ENCODE results near the gene MRPS11.
"Not testable (repeated sequence)": the region's sequence is repeated elsewhere in the genome, so short reads cannot be mapped to it uniquely, and the experiment has no call there.

Gene MRPS11

DNA sequence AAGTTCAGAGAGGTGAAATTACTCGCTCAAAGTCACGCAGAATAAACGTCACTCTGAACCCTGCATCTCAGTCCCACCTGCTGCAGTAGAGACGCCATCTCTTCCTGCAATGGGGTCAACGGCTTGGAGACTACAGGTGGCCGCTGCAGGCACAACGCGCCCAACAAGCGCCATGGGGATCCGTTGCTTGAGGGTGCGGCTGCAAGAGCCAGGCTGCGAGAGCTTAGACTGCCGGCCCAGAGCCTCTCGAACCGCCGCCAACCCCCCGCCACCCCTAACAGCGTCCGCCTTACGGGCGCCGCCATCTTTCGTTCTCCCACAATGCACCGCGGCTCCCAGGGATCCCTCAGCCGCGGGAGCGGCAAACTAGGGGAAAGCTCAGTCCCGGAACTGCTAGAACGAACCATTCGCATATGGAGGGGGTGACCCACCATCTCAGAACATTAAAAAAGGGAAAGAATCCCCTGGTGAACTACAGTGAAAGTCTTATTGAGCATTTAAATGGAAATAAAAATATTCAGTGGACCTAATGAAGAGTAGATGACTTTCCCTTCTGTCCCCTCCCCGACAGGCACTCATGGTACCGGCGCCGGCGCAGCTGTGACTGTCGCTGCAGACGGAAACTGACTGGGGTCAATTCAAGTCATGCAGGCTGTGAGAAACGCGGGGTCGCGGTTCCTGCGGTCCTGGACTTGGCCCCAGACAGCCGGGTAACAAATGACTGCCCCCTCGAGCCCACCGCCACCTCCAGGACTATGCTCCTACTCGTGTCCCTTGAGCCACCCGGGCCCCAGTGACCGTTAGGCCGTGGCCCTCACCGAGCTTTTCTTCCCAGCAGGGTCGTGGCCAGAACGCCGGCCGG, at the start of gene MRPS11, which contains the start of gene MRPL46:
Gene MRPS11, plus strand, starts transcription at position 636 of the 862 bp plus-strand sequence. Its CDS starts 10 bp downstream, at position 646.
Gene MRPL46, minus strand, starts transcription at position 316 of the 862 bp plus-strand sequence. Its CDS starts 11 bp downstream, at position 305.
- H3K9ac ChIP-seq (ENCODE audit: low read depth, low read length): peak within 1 kb of the TSS; percentile 74
- H3K4me1 ChIP-seq (ENCODE audit: insufficient read depth, low read length): no peaks in the 10 kb centered on the region
- no peaks in the 10 kb centered on the region for H3K9me3 ChIP-seq (ENCODE audit: control insufficient read depth, insufficient read depth, low read length)
- H3K36me3 ChIP-seq (ENCODE audit: insufficient read depth, low read length): peaks cover 21% of the 10 kb centered on the region

DNA sequence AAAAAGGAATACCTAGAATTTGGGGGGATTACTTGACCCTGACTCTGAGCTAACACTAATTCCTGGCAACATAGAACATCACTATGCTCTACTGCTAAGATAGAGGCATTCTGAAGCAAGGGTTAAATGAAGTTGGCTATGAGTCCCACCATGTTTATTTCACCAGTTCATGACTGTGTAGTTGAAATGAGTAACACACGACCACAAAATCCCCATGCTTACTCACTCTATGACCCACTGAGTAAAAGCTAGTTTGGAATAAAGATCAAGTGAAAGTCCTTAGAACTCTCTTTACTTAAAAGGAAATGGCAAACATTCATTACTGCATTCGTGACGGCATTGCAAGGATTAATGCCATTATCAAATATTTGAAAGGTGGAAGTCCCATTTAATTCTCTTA, 47.7 kb upstream of the MRPS11 start:
- Histone ChIP-seq H3K9ac (ENCODE audit: low read depth, low read length) (no peak overlapping the region), H3K9me3 (ENCODE audit: control insufficient read depth, insufficient read depth, low read length) (no peaks in the 10 kb centered on the region), H3K36me3 (ENCODE audit: insufficient read depth, low read length) (no peaks in the 10 kb centered on the region), H3K4me1 (ENCODE audit: insufficient read depth, low read length) (no peaks in the 10 kb centered on the region)

DNA sequence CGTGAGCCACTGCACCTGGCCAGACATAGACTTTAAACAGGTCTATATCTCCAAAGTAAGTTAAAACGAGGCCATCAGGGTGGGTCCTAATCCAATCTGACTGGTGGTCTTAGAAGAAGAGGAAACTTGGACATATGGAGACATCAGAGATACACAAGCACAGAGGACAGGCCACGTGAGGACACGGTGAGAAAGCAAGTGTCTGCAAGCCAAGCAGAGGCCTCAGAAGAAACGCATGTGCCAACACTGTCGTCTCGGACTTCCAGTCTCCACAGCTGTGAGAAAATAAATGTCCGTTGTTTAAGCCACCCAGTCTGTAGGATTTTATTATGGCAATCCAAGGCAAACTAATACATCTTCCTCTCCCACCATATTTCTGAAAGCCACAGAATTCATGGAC, 44.2 kb upstream of the MRPS11 start:
- no peaks in the 10 kb centered on the region for H3K9me3 ChIP-seq (ENCODE audit: control insufficient read depth, insufficient read depth, low read length)
- no peaks in the 10 kb centered on the region for H3K36me3 ChIP-seq (ENCODE audit: insufficient read depth, low read length)
- no peak overlapping the region for H3K9ac ChIP-seq (ENCODE audit: low read depth, low read length)
- H3K4me1 ChIP-seq (ENCODE audit: insufficient read depth, low read length): no peaks in the 10 kb centered on the region

DNA sequence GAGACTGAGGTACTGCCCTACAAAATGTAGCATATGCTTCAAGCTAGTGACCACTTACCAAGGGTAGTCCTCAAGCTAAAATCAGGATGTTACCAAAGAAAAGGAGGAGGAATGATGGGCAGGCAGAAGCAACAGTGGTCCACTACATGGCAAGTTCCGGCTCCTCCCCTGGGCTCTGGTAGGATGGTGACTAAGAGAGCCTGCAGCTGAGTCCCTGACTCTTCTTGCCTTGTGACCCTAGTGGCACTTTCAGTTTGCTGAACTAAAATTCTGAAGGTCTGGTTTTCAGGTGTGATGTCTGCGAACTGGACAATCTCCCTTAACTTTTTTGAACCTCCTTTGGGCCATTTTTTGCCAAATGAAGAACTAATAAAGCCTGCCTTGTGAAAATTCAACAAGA, 41.2 kb upstream of the MRPS11 start:
- H3K36me3 ChIP-seq (ENCODE audit: insufficient read depth, low read length): no peaks in the 10 kb centered on the region

DNA sequence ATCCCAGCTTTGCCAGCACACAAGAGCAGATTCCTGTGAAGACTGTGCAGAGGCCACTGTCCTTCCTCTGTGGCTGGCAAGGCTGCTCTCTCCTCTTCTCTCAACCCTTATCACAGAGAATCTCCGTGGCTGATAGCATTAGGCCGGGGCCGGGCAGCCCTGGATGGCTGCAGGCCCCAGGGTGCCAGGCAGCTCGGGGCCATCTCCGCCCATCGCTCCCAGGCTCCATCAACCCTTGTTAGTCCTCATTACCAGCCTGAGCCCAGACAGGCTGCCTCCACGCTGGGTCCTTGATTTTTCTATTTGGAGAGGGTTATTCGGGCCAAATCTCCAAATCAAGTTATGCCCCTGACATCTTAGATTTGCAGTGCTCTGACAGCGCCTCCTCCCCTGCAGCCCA, 39.5 kb upstream of the MRPS11 start:
- Histone ChIP-seq H3K4me1 (ENCODE audit: insufficient read depth, low read length) (no peaks in the 10 kb centered on the region), H3K9ac (ENCODE audit: low read depth, low read length) (no peak overlapping the region), H3K9me3 (ENCODE audit: control insufficient read depth, insufficient read depth, low read length) (no peaks in the 10 kb centered on the region), H3K36me3 (ENCODE audit: insufficient read depth, low read length) (no peaks in the 10 kb centered on the region)

More for the DNA sequence above, 41.2 kb upstream of the MRPS11 start:
- Histone ChIP-seq H3K9me3 (ENCODE audit: control insufficient read depth, insufficient read depth, low read length) (no peaks in the 10 kb centered on the region), H3K4me1 (ENCODE audit: insufficient read depth, low read length) (no peaks in the 10 kb centered on the region), H3K9ac (ENCODE audit: low read depth, low read length) (no peak overlapping the region)

DNA sequence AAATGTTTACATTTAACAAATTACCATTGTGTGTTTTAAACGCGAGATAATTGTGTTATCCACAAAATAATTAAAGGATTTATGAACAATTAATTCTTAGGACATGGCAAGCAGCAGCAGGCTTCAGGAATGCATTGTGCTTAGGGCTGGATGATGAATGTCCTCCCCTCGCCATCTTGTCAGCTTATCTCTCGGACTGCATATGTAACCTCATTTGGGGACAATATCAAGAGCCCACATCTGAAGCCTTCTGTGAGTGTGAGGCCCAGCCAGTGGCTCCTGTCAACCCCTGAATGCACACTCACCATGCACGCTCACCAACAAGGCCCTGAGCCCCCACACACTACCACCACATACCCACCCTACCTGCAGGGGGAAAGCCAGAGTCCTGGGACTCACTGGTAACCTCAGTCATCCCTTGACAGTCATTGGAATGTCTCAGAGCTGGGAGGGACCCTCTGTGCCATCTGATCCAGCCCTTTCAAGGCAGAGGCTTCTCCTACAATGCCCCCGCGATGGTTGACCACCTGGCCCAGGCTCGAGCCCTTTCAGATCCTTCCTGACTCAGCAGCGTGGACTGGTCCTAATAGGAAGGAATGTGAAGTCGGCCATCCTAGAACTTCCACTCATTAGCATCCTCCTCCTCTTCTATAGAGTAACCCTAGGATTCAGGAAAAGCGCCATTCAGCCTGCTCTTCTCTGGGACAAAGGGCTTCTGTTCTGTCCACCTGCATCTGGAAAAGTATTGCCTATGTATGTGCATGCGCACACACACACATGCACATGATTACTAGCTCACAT, 38.5 kb upstream of the MRPS11 start:
- H3K9ac ChIP-seq (ENCODE audit: low read depth, low read length): no peak overlapping the region
- H3K36me3 ChIP-seq (ENCODE audit: insufficient read depth, low read length): no peaks in the 10 kb centered on the region
- H3K4me1 ChIP-seq (ENCODE audit: insufficient read depth, low read length): peaks cover 6% of the 10 kb centered on the region
- no peaks in the 10 kb centered on the region for H3K9me3 ChIP-seq (ENCODE audit: control insufficient read depth, insufficient read depth, low read length)

DNA sequence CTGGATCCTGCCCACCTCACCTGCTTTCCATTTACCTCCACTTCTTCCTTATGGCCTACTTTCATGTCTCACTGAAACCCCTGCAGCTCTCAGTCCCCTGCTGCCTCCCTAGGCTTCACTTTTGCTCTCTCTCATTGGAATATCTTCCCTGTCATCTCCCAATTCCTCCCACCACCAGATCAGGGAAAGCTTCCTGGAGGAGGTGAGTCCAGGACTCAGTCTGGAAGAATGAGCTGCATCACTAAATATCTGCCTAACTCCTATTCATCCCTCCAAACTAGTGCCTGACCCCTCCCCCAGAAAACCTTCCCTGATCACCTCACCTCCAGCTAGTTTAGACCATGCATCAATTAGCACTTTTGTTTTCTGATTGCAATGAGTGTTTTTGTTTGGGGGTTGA, 37.5 kb upstream of the MRPS11 start:
- Histone ChIP-seq H3K9ac (ENCODE audit: low read depth, low read length) (no peak overlapping the region), H3K9me3 (ENCODE audit: control insufficient read depth, insufficient read depth, low read length) (no peaks in the 10 kb centered on the region), H3K36me3 (ENCODE audit: insufficient read depth, low read length) (no peaks in the 10 kb centered on the region), H3K4me1 (ENCODE audit: insufficient read depth, low read length) (peaks cover 6% of the 10 kb centered on the region)

DNA sequence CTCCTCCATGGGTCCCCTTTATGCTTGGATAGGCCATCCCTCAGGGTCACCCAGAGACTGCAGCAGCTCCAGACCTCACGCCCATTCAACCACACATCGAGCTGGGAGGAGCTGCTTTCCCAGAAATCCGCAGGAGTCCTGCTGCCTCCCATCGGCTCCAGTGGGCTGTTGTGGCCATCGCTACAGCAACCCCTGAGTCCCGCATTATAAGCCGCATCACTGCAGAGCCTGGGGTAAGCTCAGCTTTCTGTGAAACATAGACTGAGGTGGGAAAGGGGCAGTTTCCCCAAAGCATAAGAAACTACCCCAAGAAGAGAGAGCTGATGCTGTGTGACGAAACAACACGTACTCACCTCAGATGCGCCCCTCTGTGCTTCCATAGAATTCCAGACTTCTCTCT, 36.1 kb upstream of the MRPS11 start:
- H3K9me3 ChIP-seq (ENCODE audit: control insufficient read depth, insufficient read depth, low read length): no peaks in the 10 kb centered on the region
- peaks cover 6% of the 10 kb centered on the region for H3K4me1 ChIP-seq (ENCODE audit: insufficient read depth, low read length)
- no peak overlapping the region for H3K9ac ChIP-seq (ENCODE audit: low read depth, low read length)
- no peaks in the 10 kb centered on the region for H3K36me3 ChIP-seq (ENCODE audit: insufficient read depth, low read length)

DNA sequence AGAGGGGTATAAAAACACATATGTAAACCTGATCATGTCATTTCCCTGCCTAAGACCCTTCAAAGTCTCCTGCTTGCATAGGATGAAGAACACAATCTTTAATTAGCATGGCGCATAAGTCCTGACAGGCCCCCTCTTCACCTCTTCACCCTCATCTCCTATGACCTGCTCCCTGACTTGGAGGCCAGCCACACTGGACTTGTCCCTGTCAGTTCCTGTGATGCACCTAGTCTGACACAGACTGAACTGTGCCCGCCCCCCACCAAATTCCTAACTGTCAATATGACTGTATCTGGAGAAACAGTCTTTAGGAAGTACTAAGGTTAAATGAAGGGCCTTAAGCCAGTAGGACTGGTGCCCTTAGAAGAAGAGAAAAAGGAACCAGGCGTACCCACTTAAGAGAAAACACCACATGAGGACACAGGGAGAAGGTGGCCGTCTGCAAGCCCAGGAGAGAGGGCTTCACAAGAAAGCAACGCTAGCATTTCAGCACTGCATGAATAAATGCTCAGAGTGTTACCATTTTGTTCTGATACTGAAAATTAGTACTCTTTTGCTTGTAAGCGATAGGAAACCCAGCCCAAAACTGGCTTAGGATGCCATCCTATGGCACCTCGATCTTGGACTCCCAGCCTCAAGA, 34.3 kb upstream of the MRPS11 start:
- Histone ChIP-seq H3K4me1 (ENCODE audit: insufficient read depth, low read length) (peaks cover 6% of the 10 kb centered on the region), H3K36me3 (ENCODE audit: insufficient read depth, low read length) (no peaks in the 10 kb centered on the region), H3K9ac (ENCODE audit: low read depth, low read length) (no peak overlapping the region), H3K9me3 (ENCODE audit: control insufficient read depth, insufficient read depth, low read length) (no peaks in the 10 kb centered on the region)

DNA sequence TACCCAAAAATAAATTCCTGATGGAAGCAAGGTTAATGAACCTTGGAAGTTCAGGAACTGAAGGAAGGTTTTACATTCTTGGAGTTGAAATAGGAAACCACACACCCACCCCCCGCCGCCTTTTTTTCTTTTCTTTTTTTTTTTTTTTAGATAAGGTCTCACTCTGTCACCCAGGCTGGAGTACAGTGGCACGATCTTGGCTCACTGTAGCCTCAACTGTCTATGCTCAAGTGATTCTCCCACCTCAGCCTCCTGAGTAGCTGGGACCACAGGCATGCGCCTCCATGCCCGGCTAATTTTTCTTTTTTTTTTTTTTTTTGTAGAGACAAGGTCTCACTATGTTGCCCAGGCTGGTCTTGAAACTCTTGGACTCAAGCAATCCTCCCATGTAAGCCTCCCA, 33.4 kb upstream of the MRPS11 start:
- H3K36me3 ChIP-seq (ENCODE audit: insufficient read depth, low read length); H3K9me3 ChIP-seq (ENCODE audit: control insufficient read depth, insufficient read depth, low read length); H3K9ac ChIP-seq (ENCODE audit: low read depth, low read length); H3K4me1 ChIP-seq (ENCODE audit: insufficient read depth, low read length): not testable (repeated sequence)

DNA sequence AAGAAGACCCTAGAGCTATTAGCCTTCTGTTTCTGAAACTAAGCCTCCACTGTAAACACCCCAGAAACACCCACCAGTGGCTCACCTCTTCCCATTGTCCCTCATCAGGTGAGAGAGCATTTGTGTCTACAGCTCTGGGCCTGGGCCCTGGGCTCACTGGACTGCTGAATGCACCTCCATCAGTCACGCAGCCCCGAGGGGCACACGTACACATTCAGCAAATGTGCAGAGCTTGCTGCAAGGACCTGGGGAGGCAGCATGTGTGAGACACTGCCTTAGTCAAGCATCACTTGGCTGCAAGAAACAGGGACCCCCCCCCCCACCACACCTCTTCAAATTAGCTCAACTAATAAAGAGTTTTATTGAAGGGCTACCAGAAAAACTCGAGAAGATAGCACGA, 29.3 kb upstream of the MRPS11 start:
- Histone ChIP-seq H3K9ac (ENCODE audit: low read depth, low read length) (no peak overlapping the region), H3K4me1 (ENCODE audit: insufficient read depth, low read length) (peaks cover 6% of the 10 kb centered on the region), H3K36me3 (ENCODE audit: insufficient read depth, low read length) (no peaks in the 10 kb centered on the region), H3K9me3 (ENCODE audit: control insufficient read depth, insufficient read depth, low read length) (no peaks in the 10 kb centered on the region)

DNA sequence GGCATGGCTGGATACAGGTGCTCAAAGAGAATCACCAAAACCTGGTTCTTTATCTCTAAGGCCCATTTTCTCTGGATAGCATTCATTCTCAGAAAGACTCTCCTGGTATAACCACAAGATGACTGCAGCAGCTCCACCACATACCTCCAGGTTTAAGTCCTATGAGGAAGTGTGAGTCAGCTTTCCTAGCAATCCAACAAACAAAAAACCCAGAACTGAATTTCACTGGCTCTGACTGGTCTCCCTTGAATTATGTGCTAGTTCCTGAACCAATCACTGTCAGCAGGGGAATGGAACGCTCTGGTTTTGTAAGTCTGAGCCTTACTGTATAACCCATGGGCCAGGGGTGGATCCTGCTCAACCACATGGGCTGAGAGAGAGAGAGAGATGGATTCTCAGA, 27.5 kb upstream of the MRPS11 start:
- Histone ChIP-seq H3K9me3 (ENCODE audit: control insufficient read depth, insufficient read depth, low read length) (no peaks in the 10 kb centered on the region), H3K36me3 (ENCODE audit: insufficient read depth, low read length) (no peaks in the 10 kb centered on the region), H3K4me1 (ENCODE audit: insufficient read depth, low read length) (no peaks in the 10 kb centered on the region), H3K9ac (ENCODE audit: low read depth, low read length) (no peak overlapping the region)

DNA sequence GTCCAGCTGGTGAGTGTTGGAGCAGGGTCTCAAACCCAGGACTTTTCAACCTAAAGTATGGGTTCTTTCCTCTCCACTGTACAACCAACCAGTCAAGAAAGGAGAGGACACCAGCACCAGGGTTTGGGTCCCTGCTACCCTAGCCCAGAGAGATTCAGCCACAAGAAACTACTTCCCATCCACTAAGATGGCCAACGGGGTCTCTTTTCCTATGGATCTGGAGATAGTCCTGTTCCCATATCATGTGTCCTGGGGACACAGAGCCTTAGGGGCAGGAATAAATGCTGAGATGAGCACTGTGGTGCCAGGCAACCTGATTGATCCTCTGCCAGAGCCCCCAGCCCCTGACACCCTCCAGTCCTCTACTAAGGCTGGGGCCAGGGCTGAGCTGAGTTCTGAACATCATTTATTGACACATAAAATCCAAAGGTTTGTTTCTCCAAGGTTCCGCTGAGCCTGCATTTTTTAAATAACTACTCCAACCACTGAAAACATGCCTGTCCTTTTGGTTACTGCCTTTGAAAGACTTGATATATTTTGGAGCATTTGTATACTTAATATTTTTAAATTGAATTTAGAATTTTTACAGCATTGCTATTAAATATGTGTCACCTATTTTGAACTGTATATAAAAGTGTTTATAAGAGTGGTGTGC, 26.3 kb upstream of the MRPS11 start:
- Histone ChIP-seq H3K9ac (ENCODE audit: low read depth, low read length) (no peak overlapping the region), H3K4me1 (ENCODE audit: insufficient read depth, low read length) (no peaks in the 10 kb centered on the region), H3K9me3 (ENCODE audit: control insufficient read depth, insufficient read depth, low read length) (no peaks in the 10 kb centered on the region), H3K36me3 (ENCODE audit: insufficient read depth, low read length) (no peaks in the 10 kb centered on the region)

DNA sequence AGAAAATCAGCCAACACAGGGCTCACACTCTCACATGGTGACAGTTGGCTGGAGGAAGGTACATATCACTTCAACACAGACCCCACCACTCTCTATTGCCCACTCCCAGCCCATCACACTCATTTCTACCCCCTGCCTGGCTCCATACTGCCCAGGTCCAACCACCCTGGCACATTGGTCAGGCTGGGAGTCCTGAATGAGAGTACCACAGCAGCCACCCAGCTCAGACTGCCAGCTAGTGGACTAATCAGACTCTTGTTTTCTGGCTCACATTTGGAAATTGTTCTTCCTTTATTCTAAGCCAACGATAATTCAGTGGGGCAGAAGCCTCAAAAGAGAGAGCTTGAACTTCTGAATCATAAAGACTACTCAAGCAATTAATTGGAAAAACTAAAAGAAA, 20.3 kb upstream of the MRPS11 start:
- H3K4me1 ChIP-seq (ENCODE audit: insufficient read depth, low read length): no peaks in the 10 kb centered on the region
- H3K36me3 ChIP-seq (ENCODE audit: insufficient read depth, low read length): no peaks in the 10 kb centered on the region
- H3K9me3 ChIP-seq (ENCODE audit: control insufficient read depth, insufficient read depth, low read length): no peaks in the 10 kb centered on the region
- no peak overlapping the region for H3K9ac ChIP-seq (ENCODE audit: low read depth, low read length)

Measured in ES-I3 (cell line).